NCI-H2029 treated with DMSO at 0.1 percent for 48 hours (cell line): ENCODE data around the gene CDON.
"Not testable (repeated sequence)": the region's sequence is repeated elsewhere in the genome, so short reads cannot be mapped to it uniquely, and the experiment has no call there.

Experiments
- DNase-seq: peaks from one replicate; lab custom pipeline; 2025; lab: John Stamatoyannopoulos, UW

The CDON gene

DNA sequence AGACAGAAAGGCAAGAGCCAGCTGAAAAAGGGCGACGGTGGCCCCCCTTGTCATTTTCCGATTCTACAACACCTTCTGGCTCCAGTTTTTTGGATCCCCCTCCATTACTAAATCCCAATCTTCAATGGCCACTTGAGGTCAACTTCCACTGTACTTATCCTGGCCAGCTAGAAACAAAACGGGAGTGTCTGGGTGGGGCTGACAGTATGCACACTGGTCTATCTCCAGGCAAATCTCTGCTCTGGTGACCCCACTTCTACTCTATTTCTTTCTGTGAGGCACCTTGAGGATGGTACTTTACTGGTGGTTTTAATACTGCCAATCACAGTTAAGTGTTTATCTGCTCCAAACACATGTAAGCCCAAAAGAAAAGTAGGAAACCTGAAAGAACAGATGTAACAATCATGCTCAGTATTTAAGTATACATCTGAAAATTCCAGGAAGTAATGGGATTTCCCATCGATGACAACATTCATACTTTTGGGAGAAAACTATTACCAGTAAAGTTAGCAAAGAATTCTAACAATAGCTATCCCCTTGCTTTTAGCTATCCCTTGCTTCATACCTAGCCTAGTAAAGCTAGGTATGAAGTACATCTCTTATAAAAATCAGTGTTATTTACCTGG is 16.0 kb downstream of the CDON start:
- DNase-seq, result no peak

DNA sequence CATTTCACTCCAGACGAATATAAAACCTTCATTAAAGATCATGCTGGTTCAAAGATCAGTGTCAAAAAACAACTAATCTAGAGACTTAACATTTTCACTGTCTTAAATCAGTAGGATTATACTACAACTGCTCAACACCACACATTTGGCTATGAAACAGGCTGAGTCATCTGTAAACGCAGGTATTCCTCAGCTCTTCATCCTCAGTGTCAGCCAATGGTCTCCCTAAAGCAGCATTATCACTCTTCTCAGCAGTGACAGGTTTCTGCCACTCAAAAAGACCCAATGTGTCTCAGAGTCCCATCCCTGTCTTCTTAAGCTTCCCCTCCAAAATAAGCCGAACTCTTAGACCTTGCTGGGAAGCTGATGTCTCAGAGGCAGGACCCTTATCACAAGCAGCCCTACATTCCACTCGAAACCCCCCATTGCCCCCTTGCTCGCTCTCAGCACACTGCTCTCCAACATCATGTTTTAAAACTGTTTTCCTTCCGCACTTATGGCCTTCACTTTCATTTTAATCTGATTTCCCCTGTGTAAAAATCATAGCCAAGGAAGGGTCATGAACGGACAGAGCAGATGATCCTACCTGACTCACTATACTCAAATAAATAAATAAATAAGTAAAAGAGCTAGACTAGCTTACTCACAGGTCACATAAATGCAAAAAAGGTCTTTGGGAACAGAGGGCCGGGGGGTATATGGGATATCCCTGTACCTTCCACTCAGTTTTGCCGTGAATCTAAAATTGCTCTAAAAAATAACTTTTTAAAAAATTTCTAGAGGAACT is 23.0 kb downstream of the CDON start:
- DNase-seq, result no peak

DNA sequence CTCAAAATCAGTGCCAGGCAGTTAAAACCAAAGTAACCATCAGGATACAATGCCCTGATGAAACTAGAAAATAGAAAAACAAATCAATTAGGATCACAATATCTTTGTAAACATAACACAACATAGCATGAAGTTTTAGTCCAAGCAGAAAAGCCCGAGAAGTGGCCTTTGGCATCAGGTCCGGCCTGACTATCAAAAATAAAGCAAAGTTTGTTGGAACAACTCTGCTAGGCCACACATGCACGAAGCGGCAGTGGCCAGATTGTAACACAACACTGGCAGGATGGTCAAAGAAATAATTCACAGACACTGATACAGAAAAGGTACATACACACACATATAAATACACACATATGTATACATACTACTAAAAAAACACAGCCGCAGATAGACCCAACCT is 26.9 kb downstream of the CDON start:
- DNase-seq, result no peak

DNA sequence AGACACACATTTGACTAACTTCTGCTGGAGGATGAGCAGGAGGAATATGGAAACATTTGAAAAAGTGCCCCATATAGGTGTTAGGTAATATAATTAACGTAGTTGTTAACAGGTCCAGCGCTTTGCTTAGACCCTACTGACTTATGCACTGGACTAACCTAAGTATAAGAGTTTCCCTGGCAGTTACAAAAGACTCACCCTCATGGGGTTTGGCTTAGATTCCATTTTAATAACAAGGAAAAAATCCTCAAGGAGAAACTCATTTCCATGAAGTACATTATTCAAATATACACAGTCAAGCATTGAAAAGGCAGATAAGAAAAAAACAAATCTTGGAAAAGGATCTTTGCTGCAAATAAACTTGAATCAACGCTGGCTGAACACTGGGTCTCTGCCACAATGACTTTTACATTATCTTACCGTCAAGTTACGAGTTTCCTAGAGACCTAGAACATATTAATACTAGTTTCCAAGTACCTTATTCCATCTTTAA is 27.7 kb downstream of the CDON start:
- DNase-seq, result no peak

DNA sequence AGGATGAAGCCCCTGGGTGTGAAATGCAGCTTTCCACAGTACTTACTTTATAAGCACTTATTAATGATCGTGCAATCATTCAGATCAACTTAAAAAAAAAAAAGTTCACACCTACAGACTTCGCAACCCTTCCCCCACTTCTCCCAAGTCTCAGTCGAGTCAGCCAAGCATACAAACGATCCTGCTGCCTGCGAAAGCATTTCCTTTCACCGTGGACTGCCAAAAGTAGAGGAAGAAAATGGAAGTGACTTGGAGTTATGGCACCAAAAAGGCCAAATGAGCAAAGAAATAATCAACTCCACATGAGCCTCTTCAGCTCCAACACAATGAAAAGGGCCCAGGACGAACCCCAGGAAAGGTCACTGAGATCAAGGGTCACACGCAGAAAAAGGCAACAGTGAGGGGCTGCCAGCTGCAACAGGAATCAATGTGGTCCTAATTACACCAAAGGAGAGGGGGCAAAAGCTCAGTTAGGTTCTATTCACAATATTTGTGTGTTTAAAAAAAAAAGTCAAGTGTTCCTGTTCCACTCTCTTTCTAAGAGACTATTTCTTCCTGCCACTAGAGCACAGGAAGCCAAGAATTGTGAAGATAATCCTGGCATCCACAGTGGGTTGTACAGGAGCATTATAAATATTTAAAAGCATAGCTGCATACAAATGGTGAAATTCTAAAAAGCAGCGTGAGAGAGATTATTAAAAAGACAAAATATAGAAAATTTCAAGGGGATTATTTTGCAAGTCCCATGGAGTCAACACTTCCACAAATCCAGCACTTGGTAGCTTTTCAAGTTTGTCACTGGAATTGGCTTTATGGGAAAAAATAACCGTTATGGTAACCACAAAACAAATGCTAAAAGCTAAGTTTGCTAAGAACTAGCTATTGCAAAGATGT is 28.4 kb downstream of the CDON start:
- no peak for DNase-seq

DNA sequence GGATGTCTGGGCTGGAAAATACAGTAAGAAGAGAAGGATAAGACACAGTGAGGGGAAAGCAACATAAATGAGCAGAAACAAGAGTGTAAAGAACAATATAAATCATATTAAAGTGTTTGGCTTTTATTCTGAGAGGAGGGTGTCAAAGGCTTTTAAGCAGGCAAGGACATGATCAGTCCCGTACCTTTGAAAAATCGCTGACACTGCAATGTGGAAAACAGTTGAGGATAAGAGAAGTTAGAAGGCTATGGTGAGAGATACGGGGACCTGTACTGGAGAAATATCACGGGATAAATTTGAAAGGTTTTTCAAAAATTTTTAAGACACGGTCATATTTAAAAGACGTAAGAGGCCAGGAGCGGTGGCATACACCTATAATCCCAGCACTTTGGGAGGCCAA is 30.3 kb downstream of the CDON start:
- no peak for DNase-seq

DNA sequence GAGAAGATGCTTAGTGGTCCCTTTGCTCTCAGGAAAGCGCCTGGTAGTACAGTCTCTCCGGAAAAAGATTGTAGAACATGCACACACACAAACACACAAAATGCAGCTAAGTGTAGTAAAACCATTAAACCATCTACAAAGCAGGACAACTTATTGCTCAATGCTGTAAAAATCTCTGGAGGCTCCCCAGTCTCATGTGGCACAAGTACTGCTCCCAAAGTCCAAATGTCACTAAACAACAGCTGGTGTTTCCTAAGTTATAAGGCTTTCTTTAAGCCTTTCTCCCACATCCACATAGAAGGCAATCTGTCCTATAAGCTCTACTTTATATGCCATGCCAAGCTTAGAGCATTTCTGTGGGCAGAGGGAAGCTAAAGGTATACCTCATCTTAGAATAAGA is 32.9 kb downstream of the CDON start:
- DNase-seq, result no peak

DNA sequence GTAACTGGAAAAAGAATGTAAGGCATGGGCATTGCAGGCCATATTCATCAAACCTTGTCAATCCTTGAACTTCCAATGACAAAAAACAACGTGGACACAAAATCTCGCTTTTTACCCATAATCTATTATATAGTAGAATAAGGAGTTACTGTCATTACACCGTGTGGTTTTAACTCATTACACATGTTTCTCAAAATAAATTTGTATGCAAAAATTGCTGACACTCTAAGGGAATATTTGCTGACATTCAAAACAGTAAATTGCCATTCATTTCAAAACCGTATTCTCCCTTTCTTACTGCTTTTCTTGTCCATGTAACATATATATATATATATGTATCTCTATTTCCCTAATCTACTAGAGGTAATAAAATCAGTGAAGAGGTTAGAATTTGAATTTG is 33.4 kb downstream of the CDON start:
- no peak for DNase-seq

DNA sequence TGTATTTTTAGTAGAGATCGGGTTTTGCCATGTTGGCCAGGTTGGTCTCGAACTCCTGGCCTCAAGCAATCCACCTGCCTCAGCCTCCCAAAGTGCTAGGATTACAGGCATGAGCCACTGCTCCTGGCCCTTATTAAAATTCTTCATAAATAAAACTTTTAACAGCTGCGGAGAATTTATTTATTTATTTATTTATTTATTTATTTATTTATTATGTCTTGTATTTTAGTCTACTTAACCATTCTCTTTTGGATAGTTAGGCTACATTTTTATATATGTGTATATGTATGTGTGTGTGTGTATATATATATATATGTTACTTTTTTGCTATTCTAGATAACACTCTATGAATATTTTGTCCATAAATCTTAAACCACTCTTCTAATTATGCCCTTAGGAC is 34.1 kb downstream of the CDON start:
- not testable (repeated sequence) for DNase-seq

DNA sequence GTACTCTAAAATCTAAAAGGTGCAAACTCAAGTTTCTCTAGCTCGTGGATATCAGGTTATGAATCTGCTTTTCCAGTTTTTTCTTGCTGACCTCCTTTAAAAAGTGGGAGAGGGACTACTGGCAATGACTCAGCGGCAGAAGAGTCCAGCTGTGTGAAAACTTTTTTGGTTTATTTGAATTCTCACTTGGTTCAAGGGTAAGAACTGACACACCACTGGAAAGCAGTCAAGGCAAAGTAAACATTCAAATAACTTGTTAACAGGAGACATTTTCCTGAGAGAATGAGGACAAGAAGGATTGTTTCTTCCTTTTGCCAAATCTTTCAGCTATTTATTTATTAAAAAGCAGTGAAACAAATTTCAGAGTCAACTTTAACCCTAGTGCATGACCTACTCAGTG is 36.1 kb downstream of the CDON start:
- DNase-seq, result no peak

DNA sequence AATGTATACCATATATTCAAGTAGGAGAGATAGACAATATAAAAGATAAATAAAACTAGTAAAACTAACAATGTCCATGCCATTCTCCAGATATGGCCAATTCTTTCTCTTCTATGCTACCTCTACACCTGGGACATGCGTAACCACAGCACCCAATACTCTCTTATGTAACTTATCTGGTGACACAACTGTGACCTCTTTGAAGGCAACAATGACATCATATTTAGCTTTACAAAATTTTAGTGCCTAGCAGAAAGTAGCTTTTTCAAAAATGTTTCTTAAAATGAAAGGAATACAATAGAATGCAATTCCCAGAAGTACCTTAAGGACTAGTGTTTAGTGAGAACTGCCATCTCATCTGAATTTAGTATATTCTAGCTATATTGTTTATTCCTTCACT is 36.8 kb downstream of the CDON start:
- DNase-seq, result no peak

DNA sequence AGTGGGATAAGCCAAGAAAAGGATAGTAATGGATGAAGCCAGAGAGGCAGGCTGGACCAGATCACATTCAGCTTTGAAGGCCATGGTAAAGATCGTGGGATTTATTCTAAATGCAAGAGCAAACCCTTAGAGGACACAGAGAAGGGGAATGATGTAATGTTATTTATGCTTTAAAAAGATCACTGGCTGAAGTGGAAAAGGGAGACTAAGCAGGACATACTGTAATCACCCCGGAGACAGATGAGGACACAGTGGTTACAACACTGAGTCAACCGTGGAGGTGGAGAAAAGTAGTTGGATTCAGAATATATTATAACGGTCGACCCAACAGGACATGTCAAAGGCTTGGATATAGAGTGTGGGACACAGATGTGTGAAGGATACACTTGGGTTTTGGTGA is 38.5 kb downstream of the CDON start:
- DNase-seq, result no peak

DNA sequence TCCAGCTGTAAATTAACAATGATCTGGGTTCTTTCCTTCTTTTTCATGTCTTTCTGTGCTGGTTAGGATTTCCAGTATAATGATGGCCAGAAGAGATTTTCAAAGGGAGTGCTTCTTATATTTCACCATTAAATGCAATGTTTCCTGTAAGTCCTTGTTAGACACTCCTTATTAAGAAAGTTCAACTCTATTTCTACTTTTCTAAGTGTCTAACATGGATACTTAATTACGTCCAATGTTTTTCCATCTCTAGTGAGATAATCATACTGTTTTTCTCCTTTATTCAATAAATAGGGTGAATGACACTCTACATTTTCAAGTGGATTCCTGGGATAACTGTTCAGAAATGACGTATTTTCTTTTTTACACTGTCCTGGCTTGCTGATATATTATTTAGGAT is 49.8 kb downstream of the CDON start:
- no peak for DNase-seq

DNA sequence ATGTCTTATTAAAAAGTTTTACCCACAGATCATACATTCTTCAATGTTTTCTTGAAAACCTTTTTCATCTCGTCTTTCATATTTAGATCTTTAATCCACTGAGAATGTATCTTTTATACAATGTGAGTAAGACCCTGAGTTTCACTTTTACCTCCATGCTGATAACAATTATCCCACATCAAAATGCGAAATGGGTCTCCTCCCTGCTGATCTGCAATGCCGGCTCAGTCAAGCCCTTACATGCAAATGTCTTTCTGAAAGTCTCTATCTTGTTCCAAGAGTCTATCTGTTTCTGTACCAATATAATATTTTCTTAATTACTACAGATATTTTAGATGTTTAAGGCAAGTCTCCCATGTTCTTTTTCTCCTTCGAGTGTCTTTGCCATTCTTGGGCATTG is 50.9 kb downstream of the CDON start:
- no peak for DNase-seq

DNA sequence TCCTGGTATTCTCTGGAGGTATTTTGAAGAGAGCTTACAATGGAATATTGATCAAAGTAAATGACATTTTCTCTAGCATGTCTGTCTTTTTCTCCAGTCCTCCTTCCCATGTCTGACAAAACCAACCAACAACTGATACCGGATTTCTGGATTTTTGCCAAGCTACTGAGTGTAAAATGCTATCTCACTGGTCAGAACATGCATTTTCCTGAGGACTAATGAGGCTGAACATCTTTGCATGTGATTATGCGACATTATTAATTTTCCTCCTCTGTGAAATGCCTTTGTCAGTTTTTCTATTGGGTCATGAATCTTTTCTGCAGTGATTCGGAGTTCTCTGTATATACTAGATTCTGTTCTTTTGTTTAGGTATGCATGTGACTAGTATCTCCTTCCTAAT is 51.4 kb downstream of the CDON start:
- no peak for DNase-seq

DNA sequence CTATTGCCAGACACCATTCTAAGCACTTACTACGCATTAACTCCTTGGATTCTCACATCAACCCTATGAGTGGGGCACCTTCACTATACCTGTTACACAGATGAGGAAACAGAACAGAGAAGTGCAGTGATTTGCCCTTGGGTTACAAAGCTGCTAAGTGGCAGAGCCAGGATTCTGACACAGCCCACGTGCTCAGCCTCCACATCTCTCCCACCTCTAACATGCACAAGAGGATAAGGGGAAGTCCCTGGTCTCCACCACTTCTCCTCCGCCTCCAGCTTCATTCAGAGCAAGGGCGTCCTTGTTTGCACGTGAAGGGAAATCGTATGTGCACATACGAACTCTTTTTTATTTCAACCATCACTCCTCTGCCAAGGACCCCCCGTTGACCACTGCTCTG is 53.7 kb downstream of the CDON start:
- no peak for DNase-seq

DNA sequence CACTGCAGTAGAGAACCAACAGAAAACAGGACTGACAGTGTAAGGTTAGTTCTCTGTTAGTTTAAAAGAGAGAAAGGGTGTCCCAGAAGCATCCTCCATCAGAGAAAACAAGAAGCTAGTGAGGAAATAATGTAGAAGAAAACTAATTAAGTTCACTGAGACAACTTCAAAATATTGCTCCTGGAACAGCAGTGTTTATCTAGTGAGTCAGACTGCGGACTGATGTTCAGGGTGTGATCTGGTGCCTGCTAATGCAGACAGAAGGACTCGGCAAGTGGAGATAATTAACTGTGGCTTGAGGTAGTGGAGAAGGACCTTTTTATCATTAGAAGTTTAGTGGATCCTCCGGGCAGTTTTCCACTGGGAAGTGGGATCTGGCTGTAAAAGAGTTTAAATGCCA is 55.4 kb downstream of the CDON start:
- no peak for DNase-seq

DNA sequence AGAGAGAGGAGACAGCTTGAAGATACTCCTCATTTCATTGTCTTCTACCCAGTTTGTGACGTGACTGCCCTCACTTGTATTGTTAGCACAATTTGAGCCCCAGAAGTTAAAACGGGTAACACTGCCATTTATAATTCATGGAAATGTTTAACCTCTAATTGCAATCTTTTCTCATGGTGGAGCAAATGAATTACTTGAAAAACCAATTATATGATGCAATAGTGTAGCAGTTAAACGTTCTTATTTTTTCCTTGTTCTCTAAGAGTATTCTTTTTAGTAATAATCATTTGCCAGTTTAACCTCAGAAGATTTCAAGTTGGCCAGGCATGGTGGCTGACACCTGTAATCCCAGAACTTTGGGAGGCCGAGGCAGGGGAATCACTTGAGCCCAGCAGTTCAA is 56.6 kb downstream of the CDON start:
- no peak for DNase-seq

DNA sequence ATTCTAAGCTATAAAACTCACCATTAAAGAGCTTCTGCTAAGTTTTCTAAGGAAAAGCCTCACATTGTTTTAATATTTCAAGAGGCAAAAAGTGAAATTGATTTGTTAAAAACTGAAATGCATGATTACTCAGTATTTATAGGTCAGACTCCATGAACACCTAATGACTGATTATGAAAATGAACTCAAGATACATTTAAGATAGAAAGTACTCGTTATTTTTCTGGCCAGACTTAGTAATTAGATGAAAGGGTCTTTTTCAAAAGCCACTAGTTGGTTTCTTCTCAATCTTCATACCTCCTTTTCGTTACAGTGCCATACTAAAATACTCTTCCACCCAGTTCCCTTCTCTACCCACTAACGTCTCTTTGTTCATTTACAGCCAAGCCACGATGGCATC is 60.5 kb downstream of the CDON start:
- no peak for DNase-seq

DNA sequence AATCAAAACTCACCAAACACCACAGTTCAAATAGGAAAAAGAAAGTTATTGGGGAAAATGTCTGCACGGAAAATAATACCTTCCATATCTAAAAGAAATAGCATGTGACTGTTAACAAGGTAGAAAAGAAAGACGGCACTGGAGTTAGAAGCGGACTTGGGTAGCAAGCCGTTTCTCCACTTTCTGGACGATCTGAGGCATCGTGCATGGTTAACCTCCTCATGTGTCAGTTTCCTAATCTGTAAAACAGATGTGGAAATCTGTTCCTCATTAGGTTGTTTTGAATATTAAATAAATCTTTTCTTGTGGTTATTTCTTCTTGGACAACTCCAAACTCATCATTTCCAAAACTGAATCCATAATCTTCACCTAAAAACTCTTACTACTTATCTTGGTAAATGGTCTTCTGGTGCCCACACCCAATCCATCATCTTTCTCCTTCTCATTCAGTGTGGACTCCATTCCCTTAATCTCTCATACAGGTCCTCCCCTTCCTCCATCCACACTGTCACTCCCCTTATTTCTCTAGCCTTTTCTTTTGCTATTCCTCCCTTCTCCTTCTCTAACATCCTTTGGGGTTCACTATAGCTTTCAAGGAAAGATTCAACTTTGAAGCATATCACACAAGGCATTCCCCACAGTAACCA is 63.3 kb downstream of the CDON start:
- no peak for DNase-seq

DNA sequence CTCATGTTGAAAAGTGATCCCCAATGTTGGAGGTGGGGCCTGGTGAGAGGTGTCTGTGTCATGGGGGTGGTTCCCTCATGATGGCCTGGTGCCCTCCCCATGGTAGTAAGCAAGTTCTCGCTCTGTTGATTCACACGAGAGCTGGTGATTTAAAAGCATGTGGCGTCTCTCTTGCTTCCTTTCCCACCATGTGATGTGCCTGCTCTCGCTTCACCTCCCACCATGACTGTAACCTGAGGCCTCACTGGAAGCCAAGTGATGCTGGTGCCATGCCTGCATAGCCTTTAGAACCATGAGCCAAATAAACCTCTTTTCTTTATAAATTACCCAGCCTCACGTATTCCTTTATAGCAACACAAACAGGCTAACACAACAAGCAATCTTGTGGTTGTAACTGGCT is 64.4 kb downstream of the CDON start:
- no peak for DNase-seq

DNA sequence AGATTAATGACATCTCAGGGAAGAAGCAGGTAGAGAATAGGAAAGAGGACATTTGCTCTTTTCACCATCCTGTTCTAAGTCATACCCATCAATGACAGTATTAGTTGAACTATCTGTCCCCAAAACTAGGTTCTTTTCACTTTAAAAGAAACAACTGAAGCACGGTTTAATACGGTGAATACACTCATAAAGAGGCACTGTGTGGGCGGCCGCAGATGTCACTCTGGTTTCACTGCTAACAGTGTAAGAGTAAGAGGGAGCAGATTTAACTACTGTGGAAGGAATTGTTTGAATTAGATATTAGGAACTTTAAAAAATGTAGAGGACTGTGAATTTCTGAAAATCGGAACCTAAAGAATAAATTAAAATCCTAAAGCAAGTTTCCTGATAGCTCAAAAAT is 67.4 kb downstream of the CDON start:
- DNase-seq, result no peak
